ENCODE results near the gene NT5DC2.
"Not testable (repeated sequence)": the region's sequence is repeated elsewhere in the genome, so short reads cannot be mapped to it uniquely, and the experiment has no call there.

The NT5DC2 gene

DNA sequence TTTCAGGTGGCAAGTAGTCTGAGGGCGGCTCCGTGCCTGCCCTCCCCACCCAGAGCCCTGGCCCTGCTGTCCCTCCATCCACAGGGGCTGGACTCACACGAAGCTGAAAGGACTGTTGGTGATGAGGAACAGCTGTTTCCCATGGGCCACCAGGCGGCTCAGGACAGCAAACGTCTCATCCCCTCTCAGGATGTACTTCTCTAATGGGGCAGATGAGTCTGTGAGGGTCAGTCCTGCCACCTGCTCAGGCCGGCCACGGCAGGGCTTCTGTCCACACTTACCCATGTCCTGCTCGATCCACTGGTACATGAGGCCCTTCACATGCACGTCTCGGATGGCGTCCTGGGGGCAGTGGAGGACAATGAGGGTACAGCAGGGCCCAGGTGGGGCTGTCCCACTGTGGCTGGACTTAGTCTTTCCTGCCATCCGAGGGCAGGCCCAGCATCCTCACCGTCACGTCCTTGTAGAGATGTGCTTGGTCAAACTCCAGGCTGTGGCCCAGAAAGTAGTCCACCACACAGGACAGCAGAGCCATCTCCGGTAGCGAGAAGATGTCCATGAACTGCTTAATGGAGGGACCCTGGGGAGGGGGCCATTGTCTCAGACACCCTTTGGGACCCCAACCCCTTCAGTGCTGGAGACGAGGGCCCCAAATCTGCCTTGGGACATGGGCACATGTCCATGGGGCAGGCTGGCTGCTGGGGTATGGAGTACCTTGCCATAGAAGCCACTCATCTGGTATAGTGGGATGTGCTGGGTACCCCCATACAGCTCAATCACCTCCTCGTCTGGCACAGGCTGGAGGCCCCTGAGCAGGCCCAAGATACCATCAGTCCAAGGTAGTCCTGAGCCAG lies 5.7 kb downstream of the NT5DC2 start:
- no peak overlapping the region for H3K4me3 ChIP-seq (ENCODE audit: low read depth, low read length)
- no peak for DNase-seq (ENCODE audit: low read depth)
- TF ChIP-seq POLR2A (IDR thresholded peaks at IDR 0.05; ENCODE audit: extremely low read depth, insufficient read length) (no peak), MYC (IDR thresholded peaks at IDR 0.05; ENCODE audit: low read depth, low read length) (no peak)
- TF ChIP-seq, protein P1, sequence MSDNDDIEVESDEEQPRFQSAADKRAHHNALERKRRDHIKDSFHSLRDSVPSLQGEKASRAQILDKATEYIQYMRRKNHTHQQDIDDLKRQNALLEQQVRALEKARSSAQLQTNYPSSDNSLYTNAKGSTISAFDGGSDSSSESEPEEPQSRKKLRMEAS (IDR thresholded peaks at IDR 0.05; ENCODE audit: low read depth, low read length), result no peak
- TF ChIP-seq, protein P2, sequence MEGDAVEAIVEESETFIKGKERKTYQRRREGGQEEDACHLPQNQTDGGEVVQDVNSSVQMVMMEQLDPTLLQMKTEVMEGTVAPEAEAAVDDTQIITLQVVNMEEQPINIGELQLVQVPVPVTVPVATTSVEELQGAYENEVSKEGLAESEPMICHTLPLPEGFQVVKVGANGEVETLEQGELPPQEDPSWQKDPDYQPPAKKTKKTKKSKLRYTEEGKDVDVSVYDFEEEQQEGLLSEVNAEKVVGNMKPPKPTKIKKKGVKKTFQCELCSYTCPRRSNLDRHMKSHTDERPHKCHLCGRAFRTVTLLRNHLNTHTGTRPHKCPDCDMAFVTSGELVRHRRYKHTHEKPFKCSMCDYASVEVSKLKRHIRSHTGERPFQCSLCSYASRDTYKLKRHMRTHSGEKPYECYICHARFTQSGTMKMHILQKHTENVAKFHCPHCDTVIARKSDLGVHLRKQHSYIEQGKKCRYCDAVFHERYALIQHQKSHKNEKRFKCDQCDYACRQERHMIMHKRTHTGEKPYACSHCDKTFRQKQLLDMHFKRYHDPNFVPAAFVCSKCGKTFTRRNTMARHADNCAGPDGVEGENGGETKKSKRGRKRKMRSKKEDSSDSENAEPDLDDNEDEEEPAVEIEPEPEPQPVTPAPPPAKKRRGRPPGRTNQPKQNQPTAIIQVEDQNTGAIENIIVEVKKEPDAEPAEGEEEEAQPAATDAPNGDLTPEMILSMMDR (IDR thresholded peaks at IDR 0.05; ENCODE audit: low read depth, low read length), result no peak

DNA sequence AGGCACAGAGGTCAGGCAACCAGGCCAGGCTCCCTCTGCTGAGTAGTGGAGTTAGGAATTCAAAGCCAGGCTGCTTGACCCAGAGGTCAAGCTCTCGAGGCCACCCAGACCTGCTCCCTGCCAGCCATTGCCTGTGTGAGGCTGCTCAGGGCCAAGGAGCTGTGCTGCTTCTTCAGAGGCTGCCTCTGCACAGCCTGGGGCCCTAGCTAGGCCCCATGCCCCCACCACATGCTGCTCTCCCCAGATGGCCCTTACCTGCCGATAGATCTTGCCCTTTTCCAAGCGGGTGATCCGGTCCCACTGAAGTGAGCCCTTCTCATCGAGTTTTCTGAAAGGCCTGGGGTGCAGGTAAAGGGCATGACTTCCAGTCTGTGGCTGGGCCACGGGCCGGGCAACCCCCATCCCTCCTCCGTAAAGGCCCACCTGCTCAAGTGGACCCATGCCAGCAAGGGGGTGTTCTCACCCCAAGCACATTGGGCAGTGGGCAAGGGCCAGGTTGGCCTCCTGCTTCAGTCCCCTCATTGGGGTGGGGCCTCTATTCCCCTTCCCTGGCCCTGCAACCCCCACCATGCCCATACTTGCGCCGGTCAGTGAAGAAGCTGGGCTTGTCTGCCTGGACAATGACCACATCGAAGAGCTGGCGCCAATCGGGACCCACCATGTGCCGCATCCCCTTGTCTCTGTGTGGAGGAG lies 6.5 kb downstream of the NT5DC2 start:
- no peak overlapping the region for H3K4me3 ChIP-seq (ENCODE audit: low read depth, low read length)
- DNase-seq (ENCODE audit: low read depth), result no peak
- no peak for TF ChIP-seq MYC (IDR thresholded peaks at IDR 0.05; ENCODE audit: low read depth, low read length)
- TF ChIP-seq, protein P1 (IDR thresholded peaks at IDR 0.05; ENCODE audit: low read depth, low read length), result no peak
- TF ChIP-seq, protein P2 (IDR thresholded peaks at IDR 0.05; ENCODE audit: low read depth, low read length), result no peak
- no peak for TF ChIP-seq POLR2A (IDR thresholded peaks at IDR 0.05; ENCODE audit: extremely low read depth, insufficient read length)

DNA sequence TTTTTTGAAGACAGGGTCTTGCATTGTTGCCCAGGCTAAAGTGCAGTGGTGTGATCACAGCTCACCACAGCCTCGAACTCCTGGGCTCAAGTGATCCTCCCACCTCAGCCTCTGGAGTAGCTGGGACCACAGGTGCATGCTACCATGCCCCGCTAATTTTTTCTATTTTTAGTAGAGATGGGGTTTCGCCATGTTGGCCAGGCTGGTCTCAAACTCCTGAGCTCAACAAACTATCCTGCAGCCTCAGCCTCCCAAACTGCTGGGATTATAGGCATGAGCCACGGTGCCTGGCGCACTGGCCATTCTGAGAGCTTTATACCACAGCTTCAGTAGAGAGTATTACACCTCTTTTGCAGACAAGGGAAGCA lies 7.0 kb downstream of the NT5DC2 start:
- not testable (repeated sequence) for H3K4me3 ChIP-seq (ENCODE audit: low read depth, low read length); DNase-seq (ENCODE audit: low read depth)

DNA sequence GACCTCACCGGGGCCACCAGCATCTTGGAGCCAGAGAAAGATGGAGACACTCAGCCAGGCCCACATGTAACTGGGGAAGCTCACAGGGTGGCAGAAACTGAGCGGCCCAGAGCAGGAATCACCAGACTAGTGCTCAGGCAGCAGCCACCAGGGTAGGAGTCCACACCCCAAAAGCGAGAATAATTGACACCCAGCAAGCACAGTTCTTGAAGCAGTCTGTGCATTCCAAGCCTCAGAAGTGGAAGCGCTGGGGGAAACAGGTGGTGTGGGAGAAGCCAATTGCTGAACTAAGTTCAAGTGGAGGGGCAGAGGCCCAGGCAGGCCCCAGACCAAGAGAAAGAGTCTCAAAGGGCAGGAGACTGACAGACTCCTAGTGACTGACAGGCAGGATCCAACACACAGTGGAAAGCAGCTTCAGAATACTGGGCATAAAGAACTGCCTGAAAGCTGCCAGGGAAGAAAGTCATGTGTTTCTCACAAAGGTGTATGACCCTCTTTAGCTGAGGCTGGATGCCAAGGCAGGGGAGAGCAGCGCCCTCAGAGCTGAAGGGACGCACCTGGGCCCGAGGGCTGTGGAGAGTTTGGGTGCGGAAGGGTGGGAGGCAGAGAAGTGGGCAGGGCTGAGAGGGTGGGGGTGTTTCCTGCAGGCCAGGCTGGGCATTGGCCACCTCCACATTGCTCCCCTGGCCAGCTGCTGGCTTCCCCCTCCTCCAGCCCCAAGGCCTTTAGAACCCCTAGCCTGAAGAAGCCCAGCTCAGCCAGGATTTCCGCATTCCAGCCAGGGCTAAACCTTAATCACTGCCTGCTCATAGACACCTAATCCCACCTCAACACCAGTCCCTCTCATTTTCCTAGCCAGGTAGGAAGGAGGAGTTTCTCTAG lies 7.7 kb downstream of the NT5DC2 start:
- H3K4me3 ChIP-seq (ENCODE audit: low read depth, low read length), result no peak overlapping the region
- TF ChIP-seq, protein P2 (IDR thresholded peaks at IDR 0.05; ENCODE audit: low read depth, low read length), result no peak
- TF ChIP-seq, protein P1 (IDR thresholded peaks at IDR 0.05; ENCODE audit: low read depth, low read length), result no peak
- no peak for TF ChIP-seq POLR2A (IDR thresholded peaks at IDR 0.05; ENCODE audit: extremely low read depth, insufficient read length)
- no peak for TF ChIP-seq MYC (IDR thresholded peaks at IDR 0.05; ENCODE audit: low read depth, low read length)
- no peak for DNase-seq (ENCODE audit: low read depth)

DNA sequence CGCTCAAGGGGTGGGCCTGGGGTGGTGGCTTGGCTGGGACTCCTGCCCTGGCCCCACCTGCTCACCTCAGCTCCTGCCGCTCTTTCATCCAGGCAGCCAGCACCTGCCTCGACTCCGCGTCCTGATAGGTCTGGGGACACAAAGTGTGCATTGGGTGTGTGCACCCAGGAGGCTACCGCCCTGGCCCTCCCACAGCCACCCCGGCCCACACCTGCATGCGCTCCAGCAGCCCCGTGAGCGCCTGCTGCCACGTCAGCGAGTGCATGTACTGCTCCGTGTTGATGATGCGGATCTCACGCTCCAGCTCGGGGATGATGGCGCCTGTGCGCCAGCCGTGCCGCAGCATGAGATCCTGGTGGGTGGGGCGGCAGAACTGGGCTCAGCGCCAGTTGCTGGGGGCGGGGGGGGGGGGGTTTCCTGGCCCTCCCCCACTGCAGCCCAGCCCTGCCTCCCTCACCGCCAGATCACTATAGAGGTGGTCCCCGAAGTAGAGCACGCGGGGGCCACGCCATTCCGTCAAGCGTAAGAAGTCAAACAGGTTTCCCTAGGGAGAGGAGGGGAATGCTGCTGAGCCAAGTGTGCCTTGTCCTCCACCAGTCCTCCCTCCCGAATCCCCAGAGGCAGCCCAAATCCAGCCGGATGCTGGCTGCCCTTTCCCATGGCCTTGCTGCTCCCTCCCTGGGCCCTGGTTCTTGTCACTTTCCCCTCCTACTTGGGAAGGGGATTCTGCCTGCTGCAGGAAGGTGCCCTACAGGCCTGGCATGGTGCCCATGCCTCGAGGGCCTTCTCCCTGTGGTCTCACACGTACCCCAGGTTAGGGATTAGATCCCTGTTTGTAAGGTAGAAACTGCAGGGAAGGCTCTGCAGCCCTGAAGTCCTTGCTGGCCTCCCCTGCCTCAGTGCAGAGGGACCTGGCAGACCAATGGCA lies 8.6 kb downstream of the NT5DC2 start:
- DNase-seq (ENCODE audit: low read depth), result no peak
- no peak overlapping the region for H3K4me3 ChIP-seq (ENCODE audit: low read depth, low read length)
- TF ChIP-seq, protein P1 (IDR thresholded peaks at IDR 0.05; ENCODE audit: low read depth, low read length), result no peak
- TF ChIP-seq, protein P2 (IDR thresholded peaks at IDR 0.05; ENCODE audit: low read depth, low read length), result no peak
- TF ChIP-seq MYC (IDR thresholded peaks at IDR 0.05; ENCODE audit: low read depth, low read length), result no peak
- TF ChIP-seq POLR2A (IDR thresholded peaks at IDR 0.05; ENCODE audit: extremely low read depth, insufficient read length), result no peak
